GM12878 (cell line): Measurements from ENCODE around the gene SLC6A9. TPM values are rescaled to one million over a fixed set of nuclear protein-coding genes. Genes with fewer than 3 reads are reported as not detected.
A peak's percentile ranks its signal among the peaks of the same experiment; 100 is the strongest.

ENCODE experiments used
- ATAC-seq: fragments of 200-7000 bp; cut with Tn5 transposase; 3 replicates; pipeline ENCODE4 v1.9.1; 2020; ENCODE audit warnings: mild to moderate bottlenecking, moderate library complexity
- BruUV-seq: library from RNA; stranded (reverse); fragments of 400-500 nt; replicated peaks from 2 replicates; lab custom pipeline; 2021; lab: Mats Ljungman, UMichigan
- CTCF ChIA-PET: fragments of 300-600 bp; sonication (Branson Sonifier 250); formaldehyde crosslinking; extraction: SDS; loops from one replicate; lab custom pipeline; 2021; ENCODE audit warnings: inconsistent platforms; lab: Yijun Ruan, JAX
- POLR2A ChIA-PET: fragments of 350-600 bp; formaldehyde crosslinking; extraction: SDS; loops from one replicate; lab custom pipeline; 2021; ENCODE audit warnings: inconsistent platforms; lab: Charles Lee
- RAD21 ChIA-PET: fragments of 300-600 bp; sonication (Branson Sonifier 250); formaldehyde crosslinking; loops from one replicate; lab custom pipeline; 2023; ENCODE audit warnings: antibody characterized with exemption; ENCODE audit not compliant: unreplicated experiment; lab: Charles Lee
- SMC1A ChIA-PET: fragments of 300-600 bp; sonication (Branson Sonifier 250); formaldehyde crosslinking; loops from one replicate; lab custom pipeline; 2023; ENCODE audit not compliant: unreplicated experiment, uncharacterized antibody; lab: Charles Lee
- DNase-seq: peaks from one replicate; pipeline ENCODE4 v3.0.0-alpha.2; 2011; ENCODE audit warnings: low read depth, low spot score
- FAIRE-seq: peaks from 3 replicates; lab custom pipeline; 2011; peaks lifted over from hg19 to GRCh38; lab: Jason Lieb, UNC
- H2AFZ ChIP-seq: 2 replicates; pipeline ENCODE4 v1.6.0; 2011; ENCODE audit warnings: low read depth, low read length, control low read depth; ENCODE audit not compliant: control insufficient read depth
- H3K27ac ChIP-seq: 2 replicates; pipeline ENCODE4 v1.5.1; 2011; ENCODE audit warnings: control low read depth; ENCODE audit not compliant: control insufficient read depth, insufficient read depth
- H3K27me3 ChIP-seq, 2 experiments: replicated peaks in 1 of 2; 2 replicates each; pipeline versions ENCODE4 v1.6.0 to v1.6.1; 2011; ENCODE audit warnings: low read length in 1 of 2; ENCODE audit not compliant: control insufficient read depth in 2 of 2, insufficient read depth in 2 of 2
- H3K36me3 ChIP-seq, 2 experiments: 2 replicates each; pipeline ENCODE4 v1.5.1; 2011; ENCODE audit warnings: low read length in 1 of 2; ENCODE audit not compliant: control insufficient read depth in 2 of 2, insufficient read depth in 2 of 2
- H3K4me1 ChIP-seq: 2 replicates; pipeline ENCODE4 v1.6.1; 2011; ENCODE audit warnings: mild to moderate bottlenecking, low read length, moderate library complexity, mixed read lengths; ENCODE audit not compliant: control insufficient read depth, insufficient read depth
- H3K4me2 ChIP-seq: 2 replicates; pipeline ENCODE4 v1.6.0; 2011; ENCODE audit warnings: control low read depth; ENCODE audit not compliant: control insufficient read depth, insufficient read depth
- H3K4me3 ChIP-seq: fragments of 200-600 bp; sonication (generic); 2 replicates; pipeline ENCODE4 v1.5.1; 2016
- H3K79me2 ChIP-seq: 2 replicates; pipeline ENCODE4 v1.6.0; 2011; ENCODE audit warnings: low read length; ENCODE audit not compliant: control insufficient read depth, insufficient read depth
- H3K9ac ChIP-seq: 2 replicates; pipeline ENCODE4 v1.8.0; 2011; ENCODE audit warnings: low read length, control low read depth, mixed read lengths; ENCODE audit not compliant: control insufficient read depth, insufficient read depth
- H3K9me3 ChIP-seq: replicated peaks from 3 replicates; pipeline ENCODE4 v1.5.1; 2011; ENCODE audit warnings: mild to moderate bottlenecking, low read length; ENCODE audit not compliant: control insufficient read depth, insufficient read depth
- H4K20me1 ChIP-seq: 2 replicates; pipeline ENCODE4 v1.6.0; 2011; ENCODE audit not compliant: control insufficient read depth, insufficient read depth
- ASH2L ChIP-seq: fragments of 300-600, 200-600 bp; sonication (generic); IDR thresholded peaks from 2 replicates; pipeline ENCODE4 v1.6.1; 2017; ENCODE audit warnings: low read depth, mild to moderate bottlenecking, borderline replicate concordance
- BHLHE40 ChIP-seq, 2 experiments: fragments of 450-650 bp in 1 of 2; IDR thresholded peaks; 2 replicates each; pipeline ENCODE4 v1.6.1; 2011 to 2017; ENCODE audit warnings: low read depth in 2 of 2, borderline replicate concordance in 1 of 2, improper control_type of control experiment in 1 of 2, low read length in 1 of 2, mild to moderate bottlenecking in 1 of 2
- CHD2 ChIP-seq: IDR thresholded peaks from 2 replicates; pipeline ENCODE4 v1.6.1; 2011; ENCODE audit warnings: low read depth, low read length, improper control_type of control experiment, borderline replicate concordance
- EP300 ChIP-seq, 2 experiments: fragments of 150-350 bp in 1 of 2; IDR thresholded peaks; 2 replicates each; pipeline ENCODE4 v1.6.1; 2011 to 2012; ENCODE audit warnings: low read depth in 2 of 2, low read length in 2 of 2, borderline replicate concordance in 1 of 2, improper control_type of control experiment in 1 of 2, inconsistent platforms in 1 of 2; ENCODE audit not compliant: control insufficient read depth in 1 of 2
- KAT2A ChIP-seq: conservative IDR thresholded peaks from 2 replicates; pipeline ENCODE4 v1.6.1; 2011; ENCODE audit warnings: low read depth, low read length; ENCODE audit not compliant: control insufficient read depth
- KLF5 ChIP-seq: fragments of 450-650 bp; IDR thresholded peaks from 2 replicates; pipeline ENCODE4 v1.6.1; 2014; ENCODE audit warnings: mild to moderate bottlenecking; ENCODE audit not compliant: partially characterized antibody
- MYB ChIP-seq: fragments of 150-350 bp; IDR thresholded peaks from 2 replicates; pipeline ENCODE4 v1.6.1; 2014; ENCODE audit warnings: mild to moderate bottlenecking, low read depth, low read length, borderline replicate concordance
- NBN ChIP-seq: fragments of 450-650 bp; IDR thresholded peaks from 2 replicates; pipeline ENCODE4 v1.6.1; 2016
- NFXL1 ChIP-seq: fragments of 450-650 bp; IDR thresholded peaks from 2 replicates; pipeline ENCODE4 v1.6.1; 2017; ENCODE audit warnings: antibody characterized with exemption, mild to moderate bottlenecking, borderline replicate concordance
- NKRF ChIP-seq: fragments of 450-650 bp; conservative IDR thresholded peaks from 2 replicates; pipeline ENCODE4 v1.6.1; 2017; ENCODE audit warnings: mild to moderate bottlenecking, moderate library complexity
- NR2C2 ChIP-seq: IDR thresholded peaks from 2 replicates; pipeline ENCODE4 v1.6.1; 2011; ENCODE audit warnings: borderline replicate concordance, low read depth; ENCODE audit not compliant: control insufficient read depth, insufficient read length
- RBBP5 ChIP-seq: fragments of 200-600 bp; sonication (generic); conservative IDR thresholded peaks from 2 replicates; pipeline ENCODE4 v1.6.1; 2016
- RELB ChIP-seq: fragments of 450-650 bp; IDR thresholded peaks from 2 replicates; pipeline ENCODE4 v1.6.1; 2017; ENCODE audit warnings: low read depth, mild to moderate bottlenecking, moderate library complexity
- SPI1 ChIP-seq: IDR thresholded peaks from 2 replicates; pipeline ENCODE4 v1.6.1; 2011; ENCODE audit warnings: low read depth, mild to moderate bottlenecking, low read length, moderate library complexity, borderline replicate concordance; ENCODE audit not compliant: insufficient read depth
- ZBTB11 ChIP-seq: fragments of 450-650 bp; formaldehyde crosslinking; IDR thresholded peaks from 2 replicates; pipeline ENCODE4 v1.5.0; 2022; ENCODE audit warnings: mild to moderate bottlenecking, missing genetic modification characterization
- WGBS: methylation state at CpG from one replicate; pipeline ENCODE4 v1.1.6; 2016; ENCODE audit warnings: low lambda C conversion rate; ENCODE audit not compliant: insufficient replicate concordance, insufficient coverage; ENCODE audit errors: missing lambda C conversion rate; 5-methylcytosine and 5-hydroxymethylcytosine counted together
- in situ Hi-C: fragments of 300-500 bp; cut with MboI; formaldehyde crosslinking; loops from 9 replicates; pipeline ENCODE4 v1.14.3; 2018; ENCODE audit warnings: mixed read lengths
- intact Hi-C: fragments of 100-400 bp; cut with micrococcal nuclease; formaldehyde crosslinking; loops from one replicate; pipeline ENCODE4 v1.14.2; 2022; ENCODE audit not compliant: unreplicated experiment
- polyA plus RNA-seq, 11 experiments: library from polyadenylated mRNA; depleted of rRNA in 4 of 11; unstranded in 6 of 11; stranded (reverse) in 5 of 11; fragments of >200 nt; fragmentation: Nextera tagmentation in 4 of 11; fragmentation: Illumina TruSeq in 1 of 11; extraction: Ambion mirVana in 4 of 11; extraction: Trizol in 1 of 11; gene quantifications; 1 replicate in 1 of 11; 2 replicates in 10 of 11; pipeline versions ENCODE4 v1.2.1 to v1.2.3, GENCODE V29; 2011 to 2016; ENCODE audit warnings: inconsistent platforms in 2 of 11, missing spikeins in 2 of 11, low read depth in 1 of 11
- total RNA-seq, 4 experiments: library from RNA; depleted of rRNA in 3 of 4; stranded (reverse); fragments of >200 nt in 3 of 4; fragmentation: Illumina TruSeq in 1 of 4; extraction: Trizol in 1 of 4; gene quantifications; 2 replicates each; pipeline versions ENCODE4 v1.2.1 to v1.2.3, GENCODE V29; 2013 to 2021

Gene SLC6A9
- total and polyA plus RNA-seq, 10 of the 15 experiments (the other 5 are each of a cell fraction or from before 2014, with no cell fraction given) = 0.02 to 2.0 (median 0.63) TPM

- TF ChIP-seq KAT2A (no peak), RELB (no peak)
These were observed 51.6 kb downstream of the SLC6A9 start (continued) for GRCh38 chr1:43979528-43980254.

GRCh38 chr1:43979261-43979527 lies 52.1 kb downstream of the SLC6A9 start:
- DNase-seq = no peak
- peak overlapping the region; percentile 74 for H3K4me3 ChIP-seq
- CTCF ChIA-PET = no interaction called here
- TF ChIP-seq CHD2 (no peak), RBBP5 (no peak), EP300 (IDR thresholded peaks at IDR 0.05; ENCODE audit: borderline replicate concordance in 1 of 2, control insufficient read depth in 1 of 2, low read depth in 2 of 2, low read length in 2 of 2) (no peak), NBN (no peak), ZBTB11 (CRISPR knock-in tag) (no peak), NR2C2 (no peak), BHLHE40 (IDR thresholded peaks at IDR 0.05; ENCODE audit: borderline replicate concordance in 1 of 2, low read depth in 2 of 2, low read length in 1 of 2) (no peak), SPI1 (no peak), NFXL1 (no peak), NKRF (no peak), KLF5 (no peak), MYB (no peak), ASH2L (no peak)

More at GRCh38 chr1:43979261-43979527, 52.1 kb downstream of the SLC6A9 start:
- FAIRE-seq = no peak
- ChIA-PET RAD21 (no interaction called here), POLR2A (no interaction called here), SMC1A (no interaction called here)
- Histone ChIP-seq H3K9me3 (no peaks in the 10 kb centered on the region), H3K79me2 (peaks cover 45% of the 10 kb centered on the region), H3K9ac (peak overlapping the region; percentile 29; the same call in 1 of the 2 replicates), H3K27me3 (no peaks in the 10 kb centered on the region), H2AFZ (no peak overlapping the region), H3K4me1 (peaks cover 24% of the 10 kb centered on the region), H3K36me3 (peaks cover 0 to 7% of the 10 kb centered on the region in 2 experiments), H3K27ac (no peak overlapping the region), H3K4me2 (no peak overlapping the region; the same call in 1 of the 2 replicates), H4K20me1 (no peaks in the 10 kb centered on the region)
- in situ Hi-C loops (no loop called here), intact Hi-C loops (no loop called here)
- ATAC-seq = no peak
- 2% methylated on average over 16 of the region's 45 CpGs for WGBS
- no TSS peak for BruUV-seq
